NCI-H2196 (cell line): ENCODE results near the gene ARID3A.
"Not testable (repeated sequence)": the region's sequence is repeated elsewhere in the genome, so short reads cannot be mapped to it uniquely, and the experiment has no call there.

Source experiments
- DNase-seq: peaks from one replicate; lab custom pipeline; 2025; ENCODE audit not compliant: unreplicated experiment; lab: John Stamatoyannopoulos, UW

ARID3A gene

GRCh38 chr19:945401-946252 is 19.8 kb downstream of the ARID3A start:
- DNase-seq, result no peak

DNA sequence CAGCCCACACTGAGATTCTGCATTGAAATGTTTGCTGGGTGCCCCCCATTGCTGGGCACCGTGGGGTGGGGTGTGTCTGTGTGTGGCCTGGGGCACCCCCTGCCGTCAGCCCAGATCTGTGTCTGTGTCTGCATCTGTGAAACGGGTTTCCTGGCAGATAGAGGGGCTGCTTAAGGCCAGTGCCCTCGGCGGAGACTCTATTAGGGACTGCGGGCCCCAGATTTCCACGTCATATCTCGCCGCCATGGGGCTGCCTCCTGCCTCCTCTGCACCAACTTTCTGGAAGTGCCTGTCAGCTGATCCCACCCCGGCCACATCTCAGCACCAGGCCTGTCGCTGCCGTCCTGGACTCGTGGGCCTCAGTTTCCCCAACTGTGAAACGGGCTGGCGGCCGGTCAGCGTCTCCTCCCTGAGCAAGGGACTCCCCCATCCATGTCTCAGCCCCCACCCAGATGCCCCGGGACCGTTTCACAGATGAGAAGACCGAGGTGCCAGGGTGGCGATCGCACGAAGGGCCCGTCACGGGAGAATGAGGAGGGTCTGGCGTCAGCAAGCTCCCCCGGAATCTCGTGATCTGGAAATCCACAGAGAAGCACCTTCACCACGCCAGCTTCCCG is 21.4 kb downstream of the ARID3A start:
- DNase-seq, result no peak

- no peak for DNase-seq
Measured at GRCh38 chr19:947707-948539, 22.1 kb downstream of the ARID3A start.

DNA sequence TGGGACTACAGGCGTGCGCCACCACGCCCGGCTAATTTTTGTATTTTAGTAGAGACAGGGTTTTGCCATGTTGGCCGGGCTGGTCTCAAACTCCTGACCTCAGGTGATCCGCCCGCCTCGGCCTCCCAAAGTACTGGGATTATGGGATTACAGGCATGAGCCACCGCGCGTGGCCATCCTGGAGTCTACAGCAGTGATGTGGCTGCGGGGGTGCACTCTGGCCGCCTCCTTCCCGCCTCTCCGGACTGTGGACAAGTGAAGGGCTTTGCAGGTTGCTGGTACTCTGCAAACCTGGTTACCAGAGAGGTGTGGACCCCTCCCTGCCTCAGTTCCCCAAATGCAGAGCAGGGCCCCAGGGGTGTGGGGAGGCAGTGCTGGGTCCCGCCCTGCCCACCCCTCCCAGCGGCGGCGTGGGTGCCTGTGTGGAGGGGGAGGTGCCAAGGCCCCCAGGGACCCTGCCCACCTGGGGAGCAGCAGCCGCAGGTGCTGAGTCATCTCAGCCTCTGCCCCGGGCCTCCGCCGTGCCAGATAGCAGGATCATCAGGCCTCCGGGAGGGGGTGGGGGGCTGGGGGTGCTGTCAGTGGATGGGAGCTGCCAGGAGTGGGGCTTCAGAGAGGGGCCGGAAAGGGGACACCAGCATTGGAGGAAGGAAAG is 23.1 kb downstream of the ARID3A start:
- DNase-seq, result no peak

DNA sequence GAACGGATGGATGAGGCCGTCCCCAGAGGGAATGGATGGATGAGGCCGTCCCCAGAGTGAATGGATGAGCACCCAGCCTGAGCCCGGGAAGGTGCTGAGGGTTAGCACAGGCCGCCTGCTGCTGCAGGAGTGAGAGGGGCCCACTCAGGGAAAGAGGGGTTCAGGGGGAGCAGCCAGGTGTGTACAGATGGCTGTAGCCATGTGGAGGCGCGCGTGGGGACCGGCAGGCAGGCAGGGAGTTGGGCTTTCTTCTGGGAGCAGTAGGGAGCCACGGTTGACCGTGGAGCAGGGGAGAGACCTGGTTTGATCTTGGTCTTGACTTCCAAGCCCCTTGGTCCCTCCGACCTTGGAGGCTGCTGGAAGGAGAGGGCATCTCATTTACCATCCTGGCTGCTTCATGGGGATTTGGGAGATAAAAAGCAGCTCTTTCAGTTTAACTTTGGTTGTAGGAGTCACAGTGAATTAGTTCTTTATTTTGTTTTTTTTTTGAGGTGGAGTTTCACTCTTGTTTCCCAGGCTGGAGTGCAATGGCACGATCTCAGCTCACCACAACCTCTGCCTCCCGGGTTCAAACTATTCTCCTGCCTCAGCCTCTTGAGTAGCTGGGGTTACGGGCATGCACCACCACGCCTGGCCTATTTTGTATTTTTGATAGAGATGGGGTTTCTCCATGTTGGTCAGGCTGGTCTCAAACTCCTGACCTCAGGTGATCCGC is 24.7 kb downstream of the ARID3A start:
- no peak for DNase-seq

GRCh38 chr19:952049-952679 is 26.3 kb downstream of the ARID3A start:
- no peak for DNase-seq

DNA sequence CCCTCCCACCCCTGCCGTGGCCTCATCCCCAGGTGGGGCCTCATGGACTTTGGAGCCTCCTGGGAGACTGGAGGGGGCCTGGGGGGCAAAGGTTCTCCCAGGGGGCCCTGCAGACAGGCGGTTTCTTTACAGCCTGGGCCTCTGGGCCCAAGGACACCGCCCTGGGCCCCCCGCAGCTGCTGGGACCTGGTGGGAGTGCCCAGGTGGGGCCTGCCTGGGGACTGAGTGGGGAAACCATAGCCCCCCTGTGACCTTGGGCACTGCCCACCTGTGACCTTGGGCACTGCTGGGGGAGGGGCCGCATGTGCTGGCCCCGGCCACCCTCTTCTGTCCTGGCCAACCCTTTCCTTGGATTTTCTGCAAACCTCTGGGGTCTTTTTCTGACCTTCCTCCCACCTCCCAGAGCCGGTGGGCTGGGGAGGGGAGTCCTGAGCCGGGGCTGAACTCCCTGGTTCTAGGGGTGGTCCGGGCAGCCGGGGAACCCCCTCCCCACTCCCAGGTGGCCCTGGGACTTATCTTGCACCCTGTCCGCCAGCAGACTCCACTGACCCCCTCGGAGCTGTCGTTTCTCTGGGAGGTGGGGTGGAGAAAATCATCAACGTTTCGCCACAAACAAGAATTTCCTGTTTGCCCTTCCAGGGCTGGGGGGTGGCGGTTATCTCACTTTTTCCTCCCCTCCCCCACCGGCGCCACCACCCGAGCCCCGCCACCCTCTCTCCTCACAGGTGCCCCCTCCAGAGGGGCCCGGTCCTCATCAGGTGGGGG is 27.0 kb downstream of the ARID3A start:
- no peak for DNase-seq

DNA sequence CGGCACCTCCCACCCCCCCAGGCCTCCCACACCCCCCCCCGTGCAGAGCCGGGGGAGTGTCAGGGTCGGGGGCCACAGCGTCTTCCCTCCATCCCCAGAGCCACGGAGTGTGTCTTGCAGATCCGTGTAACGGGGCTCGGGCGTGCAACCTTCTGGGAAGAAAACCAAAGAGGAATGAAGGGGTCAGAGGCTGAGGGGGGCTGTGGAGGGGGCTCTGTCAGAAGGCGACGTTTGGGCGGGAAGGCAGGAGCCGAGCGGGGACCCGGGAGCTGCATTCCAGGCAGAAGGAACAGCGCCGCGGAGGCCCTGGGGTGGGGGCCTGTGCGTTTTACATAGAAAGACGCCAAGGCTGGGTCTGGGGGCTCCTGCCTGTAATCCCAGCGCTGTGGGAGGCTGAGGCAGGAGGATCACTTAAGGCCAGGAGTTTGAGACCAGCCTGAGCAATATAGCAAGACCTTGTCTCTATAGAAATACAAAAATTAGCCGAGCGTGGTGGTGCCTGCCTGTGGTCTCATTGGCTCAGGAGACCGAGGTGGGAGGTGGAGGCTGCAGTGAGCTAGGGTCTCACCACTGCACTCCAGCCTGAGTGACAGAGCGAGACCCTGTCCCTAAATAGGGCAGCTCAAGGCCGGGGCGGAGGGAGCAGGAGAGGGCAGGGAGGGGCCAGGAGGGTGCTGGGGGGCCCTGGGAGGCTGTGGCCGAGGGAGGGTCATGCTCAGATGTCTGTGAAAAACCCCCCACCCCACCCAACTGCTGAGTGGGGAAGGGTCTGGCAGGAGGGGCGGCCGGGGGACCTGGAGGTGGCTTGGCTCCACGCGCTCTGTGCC is 27.8 kb downstream of the ARID3A start:
- DNase-seq, result no peak

- DNase-seq, result no peak
Measured at GRCh38 chr19:954272-954671, 28.4 kb downstream of the ARID3A start.

- DNase-seq, result no peak
Measured at GRCh38 chr19:954672-955494, 29.0 kb downstream of the ARID3A start.

GRCh38 chr19:955803-956765 is 30.2 kb downstream of the ARID3A start:
- DNase-seq, result no peak

DNA sequence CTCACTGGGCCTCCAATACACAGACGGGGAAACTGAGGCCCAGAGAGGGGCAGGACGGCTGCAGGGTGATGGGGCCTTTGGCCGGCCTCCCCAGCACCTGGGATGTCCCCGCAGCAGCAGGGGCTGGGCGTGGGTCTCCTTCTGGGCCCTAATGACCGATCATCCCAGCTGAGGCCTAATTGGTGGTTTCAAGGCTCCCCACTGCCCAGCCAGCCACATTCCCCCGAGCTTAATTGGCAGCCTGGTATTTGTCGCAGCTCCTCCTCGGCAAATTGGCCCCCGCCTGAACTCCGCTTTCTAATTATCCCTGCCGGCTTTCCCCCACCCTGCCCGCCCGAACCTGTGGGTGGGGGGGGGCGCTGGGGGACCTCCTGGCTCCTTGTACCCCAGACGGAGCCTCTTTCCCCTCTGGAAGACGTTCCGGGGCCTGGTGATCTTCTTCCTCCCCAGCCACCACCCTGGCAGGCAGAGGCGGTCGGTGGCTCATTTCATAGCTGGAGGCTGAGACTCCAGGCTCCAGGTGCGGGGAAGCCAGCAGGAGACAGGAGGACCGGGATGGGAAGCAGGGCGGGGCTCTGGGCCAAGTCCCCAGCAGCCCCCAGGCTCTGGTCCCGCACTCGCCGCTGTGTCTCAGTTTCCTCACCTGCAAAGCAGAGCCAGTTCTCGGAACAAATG is 31.1 kb downstream of the ARID3A start:
- DNase-seq, result no peak

DNA sequence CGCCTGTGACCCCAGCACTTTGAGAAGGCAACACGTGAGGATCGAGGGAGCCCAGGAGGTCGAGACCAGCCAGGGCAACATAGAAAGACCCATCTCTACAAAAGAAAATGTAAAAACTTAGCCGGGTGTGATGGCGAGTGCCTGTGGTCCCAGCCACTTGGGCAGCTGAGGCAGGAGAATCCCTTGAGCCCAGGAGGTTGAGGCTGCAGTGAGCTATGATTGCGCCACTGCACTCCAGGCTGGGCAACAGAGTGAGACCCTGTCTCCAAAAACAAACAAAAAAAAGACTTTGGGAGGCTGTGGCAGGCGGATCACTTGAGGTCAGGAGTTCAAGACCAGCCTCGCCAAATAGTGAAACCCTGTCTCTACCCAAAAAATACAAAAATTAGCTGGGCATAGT is 31.7 kb downstream of the ARID3A start:
- not testable (repeated sequence) for DNase-seq

GRCh38 chr19:958967-959855 is 33.4 kb downstream of the ARID3A start:
- no peak for DNase-seq

DNA sequence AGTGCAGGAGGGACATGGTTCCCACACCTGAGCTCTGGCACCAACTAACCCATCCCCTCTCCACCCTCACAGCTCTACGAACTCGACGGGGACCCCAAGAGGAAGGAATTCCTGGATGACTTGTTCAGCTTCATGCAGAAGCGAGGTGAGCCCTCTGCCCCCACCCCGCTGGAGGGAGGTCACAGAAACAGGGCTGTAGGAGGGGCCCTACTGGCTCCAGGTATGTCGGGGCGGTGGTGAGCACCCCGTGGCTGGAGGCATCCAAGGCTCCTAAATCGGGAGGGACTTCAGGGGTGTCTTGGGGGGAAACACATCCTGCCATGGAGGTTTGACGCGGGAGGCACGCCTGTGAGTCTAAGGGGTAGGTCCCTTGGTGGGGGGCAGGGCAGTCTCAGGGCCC is 34.2 kb downstream of the ARID3A start:
- no peak for DNase-seq
